PFSK-1 (cell line): Measurements from ENCODE around the gene METTL17.

Experiments used
- POLR2AphosphoS5 ChIP-seq: IDR thresholded peaks from 2 replicates; pipeline ENCODE4 v1.6.1; 2012; ENCODE audit warnings: low read depth, mild to moderate bottlenecking, control low read depth, low read length, moderate library complexity
- REST ChIP-seq, 2 experiments: IDR thresholded peaks; 2 replicates each; pipeline versions ENCODE4 v1.6.1 to v1.8.0; 2011 to 2012; ENCODE audit warnings: low read depth in 2 of 2, low read length in 2 of 2, control low read depth in 1 of 2, inconsistent platforms in 1 of 2, mild to moderate bottlenecking in 1 of 2, moderate library complexity in 1 of 2; ENCODE audit not compliant: insufficient read depth in 1 of 2
- TAF1 ChIP-seq: IDR thresholded peaks from 2 replicates; pipeline ENCODE4 v1.6.1; 2012; ENCODE audit warnings: low read length, control low read depth, borderline replicate concordance; ENCODE audit not compliant: insufficient read depth

DNA sequence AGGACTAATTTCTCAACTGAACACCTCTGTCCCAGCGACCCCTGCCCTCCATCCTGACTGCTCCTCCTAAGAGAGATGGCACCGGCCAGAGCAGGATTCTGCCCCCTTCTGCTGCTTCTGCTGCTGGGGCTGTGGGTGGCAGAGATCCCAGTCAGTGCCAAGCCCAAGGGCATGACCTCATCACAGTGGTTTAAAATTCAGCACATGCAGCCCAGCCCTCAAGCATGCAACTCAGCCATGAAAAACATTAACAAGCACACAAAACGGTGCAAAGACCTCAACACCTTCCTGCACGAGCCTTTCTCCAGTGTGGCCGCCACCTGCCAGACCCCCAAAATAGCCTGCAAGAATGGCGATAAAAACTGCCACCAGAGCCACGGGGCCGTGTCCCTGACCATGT is 53.1 kb downstream of the METTL17 start:
- no peak for TF ChIP-seq POLR2AphosphoS5
- no peak for TF ChIP-seq REST (IDR thresholded peaks at IDR 0.05; ENCODE audit: insufficient read depth in 1 of 2, low read depth in 2 of 2, low read length in 2 of 2)
- no peak for TF ChIP-seq TAF1
